Transverse colon (tissue), 4 donors: ENCODE measurements around the gene SUSD4.

Experiments
- POLR2A ChIP-seq: fragments of 450-650 bp; IDR thresholded peaks from one replicate; pipeline ENCODE4 v1.6.1; 2016; ENCODE audit warnings: antibody characterized with exemption, mild to moderate bottlenecking, moderate library complexity
- POLR2AphosphoS5 ChIP-seq, 3 donors: sonication (generic); formaldehyde crosslinking; IDR thresholded peaks; one replicate each; pipeline ENCODE4 v1.6.1; 2016; ENCODE audit warnings: antibody characterized with exemption in 3 of 3
- TF ChIP-seq, protein P1 (sequence below), 5 experiments: fragments of 200-600 bp in 3 of 5; fragments of 450-650 bp in 2 of 5; sonication (generic) in 3 of 5; IDR thresholded peaks; 1 replicate in 2 of 5; 2 replicates in 3 of 5; pipeline ENCODE4 v1.5.1; 2016 to 2017; ENCODE audit warnings: antibody characterized with exemption in 5 of 5, inconsistent platforms in 3 of 5, mild to moderate bottlenecking in 2 of 5, moderate library complexity in 1 of 5

DNA sequence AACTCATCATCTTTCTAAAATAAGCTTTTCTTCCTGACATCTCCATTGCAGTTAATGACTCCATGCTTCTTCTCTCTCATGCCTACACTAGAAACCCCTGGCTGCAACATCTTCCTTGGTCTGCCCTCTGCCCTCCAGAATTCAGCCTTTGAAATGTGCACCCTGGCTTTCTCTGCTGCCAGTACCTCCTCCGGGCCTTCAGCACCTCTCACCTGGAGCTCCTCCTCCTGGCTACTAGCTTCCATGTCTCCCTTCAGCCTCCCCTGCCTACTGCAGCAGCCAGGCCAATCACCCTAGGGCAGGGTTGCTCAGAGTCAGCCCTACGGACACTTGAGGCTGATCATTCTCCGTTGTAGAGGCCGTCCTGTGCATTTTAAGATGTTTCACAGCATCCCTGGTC lies 18.3 kb downstream of the SUSD4 start:
- TF ChIP-seq POLR2A = no peak
- TF ChIP-seq POLR2AphosphoS5 (IDR thresholded peaks at IDR 0.05) = no peak
- TF ChIP-seq, protein P1, sequence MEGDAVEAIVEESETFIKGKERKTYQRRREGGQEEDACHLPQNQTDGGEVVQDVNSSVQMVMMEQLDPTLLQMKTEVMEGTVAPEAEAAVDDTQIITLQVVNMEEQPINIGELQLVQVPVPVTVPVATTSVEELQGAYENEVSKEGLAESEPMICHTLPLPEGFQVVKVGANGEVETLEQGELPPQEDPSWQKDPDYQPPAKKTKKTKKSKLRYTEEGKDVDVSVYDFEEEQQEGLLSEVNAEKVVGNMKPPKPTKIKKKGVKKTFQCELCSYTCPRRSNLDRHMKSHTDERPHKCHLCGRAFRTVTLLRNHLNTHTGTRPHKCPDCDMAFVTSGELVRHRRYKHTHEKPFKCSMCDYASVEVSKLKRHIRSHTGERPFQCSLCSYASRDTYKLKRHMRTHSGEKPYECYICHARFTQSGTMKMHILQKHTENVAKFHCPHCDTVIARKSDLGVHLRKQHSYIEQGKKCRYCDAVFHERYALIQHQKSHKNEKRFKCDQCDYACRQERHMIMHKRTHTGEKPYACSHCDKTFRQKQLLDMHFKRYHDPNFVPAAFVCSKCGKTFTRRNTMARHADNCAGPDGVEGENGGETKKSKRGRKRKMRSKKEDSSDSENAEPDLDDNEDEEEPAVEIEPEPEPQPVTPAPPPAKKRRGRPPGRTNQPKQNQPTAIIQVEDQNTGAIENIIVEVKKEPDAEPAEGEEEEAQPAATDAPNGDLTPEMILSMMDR (IDR thresholded peaks at IDR 0.05) = no peak
